Suppressor macrophage treated with lipopolysaccharide for 4 hours (primary cell): ENCODE results near the gene ACTL6B.

Experiments
- DNase-seq: peaks from one replicate; pipeline ENCODE4 v3.0.0-alpha.2; 2020

The ACTL6B gene

DNA sequence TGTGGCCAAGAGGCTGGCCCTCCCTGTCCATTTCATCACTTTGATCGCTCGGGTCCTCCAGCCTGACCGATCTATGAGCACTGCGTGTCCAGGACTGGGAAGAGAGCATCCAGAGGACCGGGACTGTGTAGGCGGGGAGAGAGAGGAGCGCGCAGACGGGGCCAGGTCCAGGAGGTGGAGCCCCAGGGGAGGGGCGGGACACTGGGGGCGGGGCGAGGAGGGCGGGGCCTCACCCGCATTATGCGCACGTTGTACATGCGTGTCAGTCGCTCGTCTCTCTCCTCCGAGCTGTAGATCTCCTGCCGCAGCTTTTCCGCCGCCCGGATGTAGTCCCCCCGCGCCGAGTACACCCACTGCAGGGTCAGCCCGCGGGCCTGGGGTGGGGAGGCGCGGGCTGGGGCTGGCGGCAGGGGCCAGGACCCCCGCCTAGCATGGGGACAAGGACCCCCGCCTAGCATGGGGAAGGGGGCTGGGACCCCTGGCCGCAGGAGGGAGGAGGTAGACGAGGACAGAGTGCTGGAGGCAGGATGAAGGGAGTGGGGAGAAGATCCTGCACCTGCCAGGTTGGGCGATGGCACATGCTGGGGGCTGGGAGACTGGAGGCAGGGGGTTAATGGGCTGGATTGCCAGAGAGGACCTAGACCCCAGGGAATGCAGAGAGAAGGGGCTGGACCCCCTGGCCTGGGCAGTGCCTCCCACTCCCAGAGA, 29.6 kb downstream of the ACTL6B start:
- DNase-seq, result peak; percentile 79

DNA sequence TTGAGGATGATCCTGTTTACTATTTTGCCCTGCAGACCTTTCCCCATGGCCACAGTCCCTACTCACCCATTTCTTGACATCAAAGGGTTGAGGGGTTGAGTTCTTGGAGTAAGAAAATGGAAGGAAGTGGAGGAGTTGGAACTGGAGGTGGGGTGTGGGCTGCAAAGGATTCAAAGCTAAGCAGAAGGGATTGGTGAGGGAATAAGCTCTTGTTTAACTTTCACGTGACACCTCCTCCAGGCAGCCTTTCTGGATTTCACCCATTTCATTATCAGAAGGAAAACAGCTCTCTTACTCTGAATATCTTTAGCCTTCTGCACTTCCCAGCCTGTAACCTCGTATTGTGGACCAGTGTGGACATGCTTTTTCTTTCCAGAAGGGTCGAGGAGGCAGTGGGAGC, 30.2 kb downstream of the ACTL6B start:
- DNase-seq, result no peak

DNA sequence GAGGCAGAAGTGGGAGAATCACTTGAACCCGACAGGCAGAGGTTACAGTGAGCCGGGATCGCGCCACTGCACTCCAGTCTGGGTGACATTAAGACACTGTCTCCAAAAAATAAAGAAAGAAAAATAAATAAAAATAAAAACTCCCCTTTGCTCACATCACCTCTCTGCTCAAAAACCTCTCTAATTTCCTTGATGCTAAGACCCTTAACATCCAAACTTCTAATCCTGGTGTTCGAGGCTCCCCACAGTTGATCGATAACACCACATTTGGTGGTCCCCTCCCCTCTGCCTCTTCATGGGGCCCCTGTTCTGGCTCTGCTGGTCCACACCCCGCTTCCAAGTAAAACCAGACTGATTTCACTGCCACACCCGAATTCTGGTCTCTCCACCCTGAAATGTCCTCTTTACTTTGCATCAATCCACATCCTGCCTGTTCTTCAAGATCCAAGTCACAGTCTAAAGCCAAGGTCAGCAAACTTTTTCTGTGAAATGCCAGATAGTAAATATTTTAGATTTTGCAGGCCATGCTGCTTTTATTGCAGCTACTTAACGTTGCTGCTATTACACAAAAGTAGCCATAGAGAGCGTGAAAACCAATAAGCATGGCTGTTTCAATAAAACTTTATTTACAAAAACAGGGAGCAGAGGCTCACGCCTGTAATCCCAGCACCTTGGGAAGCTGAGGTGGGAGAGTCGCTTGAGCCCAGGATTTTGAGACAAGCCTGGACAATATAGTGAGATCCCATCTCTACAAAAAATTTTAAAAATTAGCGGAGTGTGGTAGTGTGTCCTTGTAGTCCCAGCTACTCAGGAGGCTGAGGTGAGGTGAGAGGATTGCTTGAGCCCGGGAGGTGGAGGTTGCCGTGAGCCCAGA, 32.1 kb downstream of the ACTL6B start:
- DNase-seq, result no peak

DNA sequence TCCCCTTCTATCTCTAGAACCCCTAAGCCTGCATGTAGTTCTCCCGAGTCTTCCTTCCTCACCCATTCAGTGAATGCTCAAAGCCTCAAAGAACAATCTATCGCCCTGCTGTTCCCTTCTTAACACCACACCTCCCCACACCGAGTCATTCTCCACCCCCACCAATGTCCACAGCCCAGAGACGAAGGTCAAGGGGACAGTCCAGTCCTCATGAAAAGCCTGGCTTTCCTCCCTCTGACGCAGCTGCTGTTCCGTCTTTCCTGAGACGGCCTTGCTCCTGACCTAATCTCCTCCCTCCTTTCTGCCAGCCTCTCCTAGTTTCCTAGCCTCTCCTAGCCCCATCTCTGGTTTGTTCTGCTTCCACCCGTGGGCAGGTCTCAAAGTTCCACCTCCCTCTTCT, 34.7 kb downstream of the ACTL6B start:
- DNase-seq, result no peak

DNA sequence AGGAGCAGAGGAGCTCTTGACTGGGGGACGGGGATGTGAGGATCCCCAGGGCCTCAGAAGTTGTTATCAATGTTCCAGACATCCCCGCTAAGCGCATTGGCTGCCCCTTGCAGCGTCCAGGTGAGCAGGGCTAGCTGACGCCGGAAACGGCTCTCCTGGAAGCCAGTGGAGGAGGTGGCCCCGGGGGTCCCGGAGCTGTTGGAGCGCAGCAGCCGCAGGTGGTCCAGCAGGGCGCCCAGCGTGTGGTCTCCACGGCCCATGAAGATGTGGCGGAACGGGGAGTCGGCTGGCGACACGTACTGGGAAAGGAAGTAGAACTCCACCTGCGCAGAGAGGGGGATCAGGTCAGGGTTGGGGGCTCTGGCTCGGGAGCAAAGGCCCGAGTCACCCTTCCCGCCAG, 35.4 kb downstream of the ACTL6B start:
- DNase-seq, result no peak

DNA sequence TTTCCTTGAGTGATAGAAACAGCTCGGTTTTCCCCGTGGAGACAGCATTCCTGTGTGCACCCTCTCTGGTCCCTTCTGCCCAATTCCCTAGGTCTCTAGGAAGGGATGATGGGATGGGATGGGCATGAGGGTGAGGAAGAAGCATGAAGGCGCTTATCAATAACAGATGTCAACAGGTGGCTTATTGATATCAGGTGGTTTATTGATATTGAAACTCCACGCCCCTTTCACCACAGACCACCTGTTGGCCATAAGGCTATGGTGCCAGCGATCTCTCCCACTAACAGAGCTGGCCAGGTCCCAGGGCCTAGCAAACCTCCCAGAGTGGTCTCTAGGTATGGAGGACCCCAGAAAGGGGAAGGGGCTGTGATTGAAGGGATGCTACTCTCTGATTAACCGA, 36.0 kb downstream of the ACTL6B start:
- no peak for DNase-seq

DNA sequence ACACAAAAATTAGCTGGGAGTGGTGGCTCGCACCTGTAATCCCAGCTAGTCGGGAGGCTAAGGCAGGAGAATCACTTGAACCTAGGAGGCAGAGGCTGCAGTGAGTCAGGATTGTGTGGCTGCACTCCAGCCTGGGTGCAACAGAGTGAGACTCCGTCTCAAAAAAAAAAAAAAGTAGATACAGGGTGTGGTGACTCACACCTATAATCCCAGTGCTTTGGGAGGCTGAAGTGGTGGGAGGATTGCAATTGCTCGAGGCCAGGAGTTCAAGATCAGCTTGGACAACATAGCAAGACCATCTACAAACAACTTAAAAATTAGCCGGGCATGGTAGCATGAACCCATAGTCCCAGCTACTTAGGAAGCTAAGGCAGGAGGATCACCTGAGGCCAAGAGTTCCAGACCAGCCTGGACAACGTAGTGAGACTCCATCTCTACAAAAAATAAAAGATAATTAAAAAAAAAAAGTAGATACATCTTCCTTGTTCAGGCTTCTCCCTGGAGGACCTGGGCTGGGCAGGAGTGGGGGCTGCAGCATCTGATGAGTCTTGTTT, 41.9 kb downstream of the ACTL6B start:
- DNase-seq, result no peak

DNA sequence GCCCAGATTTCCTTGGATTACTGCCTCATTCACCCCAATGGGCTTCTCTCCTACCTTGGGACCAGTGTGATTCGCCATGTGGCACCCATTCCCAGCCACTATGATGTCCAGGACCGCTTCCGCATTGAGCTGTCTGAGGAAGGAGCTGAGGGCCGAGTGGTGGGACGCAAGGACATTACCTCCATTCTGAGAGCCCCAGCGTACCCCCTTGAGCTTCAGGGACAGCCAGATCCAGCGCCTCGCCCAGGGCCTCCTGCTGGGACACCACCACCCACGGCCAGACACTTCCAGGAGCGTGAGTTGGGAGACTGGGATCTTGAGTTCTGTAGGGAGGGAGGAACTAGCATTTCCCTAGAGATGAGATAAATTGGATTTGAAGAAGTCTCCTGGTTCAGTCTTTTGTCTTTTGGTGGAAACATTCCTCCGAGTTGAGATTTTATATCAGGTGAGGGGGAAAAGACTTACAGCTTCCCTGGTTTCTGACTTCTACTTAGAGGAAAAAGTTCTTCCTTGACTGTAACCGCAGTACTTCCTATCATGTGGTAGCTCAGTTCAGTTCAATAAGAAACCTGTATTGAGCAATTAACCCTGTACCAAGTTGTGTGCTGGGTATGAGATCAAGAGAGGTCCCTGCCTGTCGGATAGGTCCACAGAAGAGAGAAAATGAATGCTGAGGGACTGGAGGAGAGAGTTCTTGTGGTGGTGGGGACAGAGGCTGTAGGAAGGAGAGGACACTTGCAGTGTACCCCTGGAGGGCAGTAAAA, 42.7 kb downstream of the ACTL6B start:
- peak; percentile 37 for DNase-seq

DNA sequence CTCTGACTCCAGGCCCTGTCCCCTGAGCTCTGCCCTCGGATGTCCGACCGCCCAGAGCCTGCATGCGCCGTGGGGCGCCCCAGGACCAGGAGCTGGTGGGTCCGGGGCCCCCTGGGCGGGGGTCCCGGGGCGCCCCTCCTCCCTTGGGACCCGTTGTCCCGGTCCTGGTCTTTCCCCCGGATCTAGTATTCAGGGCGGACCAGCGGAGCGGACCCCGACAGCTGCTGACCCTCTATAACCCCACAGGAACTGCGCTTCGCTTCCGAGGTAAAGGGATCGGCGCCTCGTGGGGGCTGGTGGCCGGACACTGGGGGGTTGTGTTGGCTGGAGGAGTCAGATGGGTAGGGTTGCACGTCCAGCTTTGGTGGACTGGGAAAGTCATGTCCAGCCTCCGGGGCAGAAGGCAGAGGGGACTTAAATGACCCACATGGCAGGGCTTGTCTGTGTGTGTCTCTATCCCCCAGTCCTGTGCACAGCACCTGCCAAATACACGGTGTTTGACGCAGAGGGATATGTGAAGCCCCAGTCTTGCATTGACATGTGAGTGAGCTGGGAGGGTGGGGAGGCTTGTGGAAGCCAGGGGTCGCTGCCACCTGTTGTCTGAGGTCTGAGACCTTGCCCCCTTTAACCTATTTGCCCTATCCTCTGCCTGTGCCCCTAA, 43.4 kb downstream of the ACTL6B start:
- DNase-seq, result no peak

DNA sequence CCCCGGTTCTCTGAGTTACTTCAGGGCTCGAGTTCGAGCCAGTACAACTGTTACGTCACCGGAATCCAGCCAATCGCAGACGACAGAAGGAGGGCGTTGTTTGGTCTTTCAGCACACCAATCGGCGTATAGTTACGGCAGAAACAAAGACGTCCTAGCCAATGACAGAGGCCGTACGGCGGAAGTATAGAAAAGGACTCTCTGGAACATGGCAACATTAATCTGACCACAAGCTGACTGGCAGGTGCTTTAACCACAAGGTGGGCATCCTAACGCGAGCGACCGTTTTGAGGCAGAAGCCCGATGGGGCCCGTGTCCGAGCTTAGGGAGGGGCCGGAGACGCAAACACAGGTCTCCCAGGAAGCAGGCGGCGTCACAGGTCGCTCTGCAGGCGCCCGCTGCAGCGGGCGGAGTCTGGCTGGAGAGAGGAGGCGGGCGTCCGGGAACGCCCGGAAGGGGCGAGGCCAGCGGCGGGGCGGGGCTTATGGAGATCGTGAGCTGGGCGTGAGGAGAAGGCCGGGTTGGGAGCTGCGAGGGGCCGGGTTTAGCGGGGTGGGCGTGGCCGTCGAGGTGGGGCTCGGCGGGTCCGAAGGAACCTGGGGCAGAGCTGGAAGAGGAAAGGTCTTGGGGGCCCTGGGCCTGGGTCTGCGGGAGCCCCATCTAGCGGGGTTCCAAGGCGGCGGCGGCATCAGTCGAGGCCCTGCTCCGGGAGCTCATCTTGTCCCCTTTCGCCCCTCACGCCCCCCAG, 44.1 kb downstream of the ACTL6B start, which contains the start of gene MOSPD3:
Gene MOSPD3 (plus strand): TSS at position 558 of the 747 bp plus-strand sequence. CDS start 252 bp downstream, outside the sequence.
- DNase-seq, result peak; percentile 99

DNA sequence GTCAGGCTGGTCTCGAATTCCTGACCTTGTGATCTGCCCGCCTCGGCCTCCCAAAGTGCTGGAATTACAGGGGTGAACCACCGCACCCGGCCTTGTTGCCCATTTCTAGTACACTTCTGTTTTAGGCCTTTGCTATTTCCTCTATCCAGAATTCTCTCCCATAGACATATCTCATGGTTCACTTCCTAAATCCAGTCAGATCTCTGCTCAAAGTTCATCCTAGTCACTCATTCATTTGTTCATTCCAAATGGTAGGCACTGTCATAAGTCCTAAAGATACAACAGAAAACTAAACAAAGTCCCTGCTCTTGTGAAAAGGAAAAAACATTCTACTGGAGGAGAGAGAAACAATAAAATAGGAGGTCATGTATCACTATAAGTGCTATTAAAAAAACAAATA, 46.3 kb downstream of the ACTL6B start:
- DNase-seq, result no peak

DNA sequence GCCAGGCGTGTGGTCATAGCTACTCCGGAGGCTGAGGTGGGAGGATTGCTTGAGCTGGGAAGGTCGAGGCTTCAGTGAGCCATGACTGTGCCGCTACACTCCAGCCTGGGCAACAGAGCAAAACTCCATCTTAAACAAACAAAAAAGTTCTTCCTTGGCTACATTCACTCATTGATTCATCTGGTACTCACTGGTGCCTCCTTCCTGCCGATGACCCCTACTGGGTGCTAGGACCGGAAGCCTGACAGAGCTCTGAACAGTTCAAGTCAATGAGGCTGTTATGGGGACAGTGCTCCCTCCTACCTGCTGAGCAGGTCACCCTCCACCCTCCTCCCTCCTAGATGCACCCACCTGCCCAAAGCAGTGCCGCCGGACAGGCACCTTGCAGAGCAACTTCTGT, 49.1 kb downstream of the ACTL6B start:
- no peak for DNase-seq

DNA sequence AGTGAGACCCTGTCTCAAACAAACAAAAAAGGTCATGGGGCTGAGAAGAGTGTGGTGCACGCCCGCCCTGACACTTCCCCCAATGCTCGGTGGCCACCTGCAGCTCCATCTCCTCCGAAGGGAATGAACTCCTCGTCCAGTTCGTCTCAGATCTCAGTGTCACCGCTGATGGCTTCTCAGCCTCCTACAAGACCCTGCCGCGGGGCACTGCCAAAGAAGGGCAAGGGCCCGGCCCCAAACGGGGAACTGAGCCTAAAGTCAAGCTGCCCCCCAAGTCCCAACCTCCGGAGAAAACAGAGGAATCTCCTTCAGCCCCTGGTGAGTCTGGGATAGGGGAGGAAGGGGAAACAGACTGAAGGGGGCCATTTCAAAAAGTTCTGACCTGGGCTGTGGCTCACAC, 49.9 kb downstream of the ACTL6B start:
- DNase-seq, result no peak

DNA sequence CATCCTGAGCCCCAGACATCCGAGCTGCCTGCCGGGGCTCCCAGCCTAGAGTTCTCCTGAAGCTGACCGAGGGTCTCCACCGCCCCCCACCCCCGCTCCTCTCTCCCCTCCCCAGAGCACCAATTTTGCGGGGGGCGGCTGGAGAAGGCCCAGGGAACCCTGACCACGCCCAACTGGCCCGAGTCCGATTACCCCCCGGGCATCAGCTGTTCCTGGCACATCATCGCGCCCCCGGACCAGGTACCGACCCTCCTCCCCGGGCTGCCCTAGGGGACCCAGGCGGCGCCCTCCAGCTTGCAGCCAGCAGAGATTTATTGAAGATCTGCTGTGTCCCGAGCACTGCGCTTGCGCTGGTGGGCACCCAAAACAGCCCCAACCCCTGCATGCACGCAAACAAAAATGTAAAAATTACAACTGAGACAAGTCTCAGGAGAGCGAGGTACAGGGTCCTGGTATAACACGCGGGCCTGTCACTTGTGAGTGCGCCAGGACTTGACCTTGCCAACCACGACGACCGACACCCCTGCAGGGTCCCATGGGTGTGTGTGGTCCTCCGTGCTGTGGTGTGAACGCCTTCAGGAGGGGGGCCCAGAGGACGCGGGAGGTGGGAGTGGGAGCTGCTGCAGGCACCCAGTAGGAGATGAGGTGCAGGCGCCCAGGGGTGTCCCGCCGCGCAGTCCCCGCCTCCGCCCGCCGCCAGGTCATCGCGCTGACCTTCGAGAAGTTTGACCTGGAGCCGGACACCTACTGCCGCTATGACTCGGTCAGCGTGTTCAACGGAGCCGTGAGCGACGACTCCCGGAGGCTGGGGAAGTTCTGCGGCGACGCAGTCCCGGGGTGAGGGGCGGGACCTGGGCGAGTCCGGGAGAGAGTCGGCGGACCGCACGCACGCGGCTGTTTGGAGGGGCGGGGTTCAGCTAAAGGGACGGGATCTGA, 51.0 kb downstream of the ACTL6B start:
- DNase-seq, result peak; percentile 49

DNA sequence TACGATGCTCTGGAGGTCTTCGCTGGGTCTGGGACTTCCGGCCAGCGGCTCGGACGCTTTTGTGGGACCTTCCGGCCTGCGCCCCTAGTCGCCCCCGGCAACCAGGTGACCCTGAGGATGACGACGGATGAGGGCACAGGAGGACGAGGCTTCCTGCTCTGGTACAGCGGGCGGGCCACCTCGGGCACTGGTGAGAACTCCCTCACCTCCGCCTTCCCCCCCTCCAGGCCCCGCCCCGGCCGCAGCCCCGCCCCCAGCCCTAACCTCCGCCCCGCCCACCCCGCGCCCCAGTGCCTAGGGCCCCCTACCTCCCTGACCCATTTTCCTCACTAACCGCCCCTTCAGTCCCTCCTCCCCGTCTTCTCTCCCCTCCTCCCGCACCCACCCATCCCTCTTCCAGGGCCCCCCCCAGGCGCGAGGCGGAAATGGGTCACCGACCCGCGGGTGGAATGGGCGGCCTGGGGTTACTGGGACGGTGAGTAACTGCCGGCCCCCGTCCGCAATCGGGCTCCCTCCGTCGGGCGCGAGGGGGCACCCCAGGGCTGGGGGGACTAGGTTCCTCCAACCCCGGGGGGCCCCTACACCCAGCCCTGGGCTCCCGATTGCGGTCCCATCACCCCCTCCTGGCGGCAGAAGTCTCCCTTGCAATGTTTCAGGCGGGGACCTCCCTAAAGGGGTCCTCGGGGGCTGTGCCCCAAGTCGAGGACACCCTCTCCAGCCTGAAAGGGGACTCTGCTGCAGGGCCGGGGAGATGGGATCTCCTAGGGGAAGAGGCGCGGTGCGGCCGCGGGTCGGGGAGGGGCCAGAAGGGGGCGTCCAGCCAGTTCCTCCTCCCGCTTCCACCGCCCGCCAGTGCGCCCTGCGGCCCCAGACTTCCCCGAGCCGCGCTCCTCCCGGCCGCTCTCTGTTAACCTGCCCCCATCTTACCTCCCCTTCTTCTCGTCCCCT, 51.9 kb downstream of the ACTL6B start:
- peak; percentile 80 for DNase-seq

DNA sequence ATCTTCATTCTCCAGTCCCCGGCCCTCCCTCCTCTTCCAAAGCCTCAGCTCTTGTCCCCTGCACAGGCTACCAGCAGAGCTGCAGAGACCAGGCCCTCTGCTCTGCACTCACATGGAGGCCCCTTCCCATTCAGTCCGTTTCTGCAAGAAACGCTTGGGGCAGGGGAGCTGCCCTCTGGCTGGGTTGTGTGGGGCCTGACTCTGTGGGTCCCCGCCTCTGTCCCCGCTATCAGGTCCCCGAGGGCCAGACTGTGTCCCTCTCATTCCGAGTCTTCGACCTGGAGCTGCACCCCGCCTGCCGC, 52.6 kb downstream of the ACTL6B start:
- DNase-seq, result no peak

DNA sequence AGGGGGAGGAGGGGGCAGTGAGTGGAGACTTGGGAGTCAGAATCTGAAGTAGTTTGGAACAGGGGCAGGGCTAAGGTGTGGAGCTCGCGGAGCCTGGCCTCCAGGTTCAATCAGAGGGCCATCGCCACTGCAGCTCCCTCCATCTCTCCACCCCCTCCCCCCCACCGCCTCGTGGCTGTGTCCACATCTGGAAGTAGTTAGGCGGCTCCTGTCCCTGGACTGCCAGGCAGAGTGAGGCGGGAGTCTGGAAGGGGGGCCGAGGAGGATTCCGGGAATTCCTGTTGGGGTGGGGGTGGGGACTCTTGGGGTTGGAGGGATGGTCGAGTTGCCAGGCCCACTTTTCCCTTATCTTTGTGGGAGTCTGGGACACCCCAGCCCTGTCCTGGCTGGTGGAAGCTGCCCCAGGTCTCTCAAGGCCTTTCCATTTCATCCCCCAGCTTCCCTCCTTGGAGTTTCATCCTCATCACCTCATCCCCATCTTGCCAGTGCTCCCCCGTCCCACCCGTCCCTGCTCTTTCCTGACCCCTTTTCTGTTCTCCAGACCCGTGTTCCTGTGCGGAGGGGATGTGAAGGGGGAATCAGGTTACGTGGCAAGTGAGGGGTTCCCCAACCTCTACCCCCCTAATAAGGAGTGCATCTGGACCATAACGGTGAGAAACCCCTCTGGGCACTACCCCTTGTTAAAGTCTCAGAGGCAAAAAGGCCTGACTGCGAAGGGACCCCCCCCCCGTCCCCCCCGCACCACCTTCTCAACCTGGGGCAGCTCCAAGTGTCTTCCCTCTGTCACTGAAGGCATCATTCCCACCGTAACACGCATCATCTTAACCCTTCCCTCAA, 53.1 kb downstream of the ACTL6B start:
- DNase-seq, result no peak

DNA sequence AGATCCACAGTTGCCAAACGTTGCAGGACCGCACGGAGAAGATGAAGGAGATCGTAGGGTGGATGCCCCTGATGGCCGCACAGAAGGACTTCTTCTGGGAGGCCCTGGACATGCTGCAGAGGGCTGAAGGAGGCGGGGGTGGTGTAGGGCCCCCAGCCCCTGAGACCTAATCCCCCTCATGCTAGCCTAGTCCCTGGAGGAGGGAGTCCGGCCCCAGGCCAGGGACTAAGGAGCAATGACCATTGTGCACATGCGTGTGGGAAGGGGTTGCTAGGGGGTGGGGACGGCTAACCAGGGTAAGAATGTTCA, 55.6 kb downstream of the ACTL6B start:
- no peak for DNase-seq
